OCI-LY3 (cell line): Measurements from ENCODE around the gene GUCY1B1.

ENCODE experiments used
- H2AFZ ChIP-seq: fragments of 200-600, 300-600 bp; shearing (Covaris generic); 2 replicates; pipeline ENCODE4 v1.6.0; 2014; ENCODE audit warnings: antibody characterized with exemption, low read depth, low read length
- H3K27ac ChIP-seq: fragments of 200-600, 300-600 bp; sonication (generic); 2 replicates; pipeline ENCODE4 v1.5.1; 2014; ENCODE audit warnings: mild to moderate bottlenecking, low read length, moderate library complexity, mixed read lengths
- H3K27me3 ChIP-seq: fragments of 200-600, 300-600 bp; sonication (generic); 2 replicates; pipeline ENCODE4 v1.6.1; 2014; ENCODE audit warnings: low read depth, low read length, mixed read lengths
- H3K36me3 ChIP-seq: fragments of 200-600, 300-600 bp; sonication (generic); replicated peaks from 2 replicates; pipeline ENCODE3; 2014; ENCODE audit warnings: low read depth, low read length, mixed read lengths
- H3K4me1 ChIP-seq: fragments of 300-600, 200-600 bp; sonication (generic); 2 replicates; pipeline ENCODE4 v1.6.1; 2014; ENCODE audit warnings: low read length, mixed read lengths
- H3K4me2 ChIP-seq: fragments of 200-600, 300-600 bp; sonication (generic); 2 replicates; pipeline ENCODE4 v1.6.1; 2014; ENCODE audit warnings: low read length, mixed read lengths
- H3K4me3 ChIP-seq: fragments of 300-600, 200-600 bp; sonication (generic); 2 replicates; pipeline ENCODE4 v1.5.1; 2014; ENCODE audit warnings: antibody characterized with exemption, mild to moderate bottlenecking, low read length, moderate library complexity
- H3K79me2 ChIP-seq: fragments of 300-600, 200-600 bp; shearing (Covaris generic); 2 replicates; pipeline ENCODE4 v1.6.1; 2014; ENCODE audit warnings: mild to moderate bottlenecking, low read length, mixed read lengths
- H3K9ac ChIP-seq: fragments of 300-600, 200-600 bp; shearing (Covaris generic); 2 replicates; pipeline ENCODE4 v1.6.0; 2014; ENCODE audit warnings: mild to moderate bottlenecking, low read length, moderate library complexity
- H3K9me3 ChIP-seq: fragments of 200-600, 300-600 bp; shearing (Covaris generic); 2 replicates; pipeline ENCODE4 v1.6.1; 2014; ENCODE audit warnings: low read length, mixed read lengths; ENCODE audit not compliant: insufficient read depth
- H4K20me1 ChIP-seq: fragments of 200-600, 300-600 bp; sonication (generic); 2 replicates; pipeline ENCODE4 v1.6.1; 2016; ENCODE audit warnings: low read length, mixed read lengths; ENCODE audit not compliant: insufficient read depth
- EZH2phosphoT487 ChIP-seq: fragments of 200-600 bp; shearing (Covaris generic); IDR thresholded peaks from 2 replicates; pipeline ENCODE4 v1.6.1; 2018; ENCODE audit warnings: antibody characterized with exemption, mixed run types, low read depth
- TF ChIP-seq, protein P1 (sequence below): fragments of 200-600, 300-600 bp; sonication (generic); IDR thresholded peaks from 2 replicates; pipeline ENCODE4 v1.5.1; 2014; ENCODE audit warnings: antibody characterized with exemption, low read length, low read depth

GUCY1B1 gene

DNA sequence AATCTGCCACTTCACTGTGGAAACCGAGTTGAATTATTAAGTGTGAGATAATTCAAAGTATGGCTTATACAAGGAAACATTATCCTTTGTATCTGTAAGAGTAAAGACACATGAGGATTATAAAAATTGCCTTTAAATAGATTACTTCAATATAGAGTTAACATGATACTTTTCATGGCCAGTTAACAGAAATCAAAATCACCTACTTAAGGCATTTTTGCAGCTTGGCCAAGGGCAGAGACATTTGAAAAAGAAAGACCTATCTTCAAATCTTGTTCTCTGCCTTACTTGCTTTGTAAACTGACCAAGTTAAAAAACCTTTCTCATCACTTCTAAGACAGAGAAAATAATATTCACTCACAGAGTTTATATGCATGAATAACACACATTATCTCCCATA lies 44.9 kb upstream of the GUCY1B1 start:
- no peak overlapping the region for H3K4me2 ChIP-seq
- H2AFZ ChIP-seq, result no peak overlapping the region
- H3K9me3 ChIP-seq, result no peaks in the 10 kb centered on the region
- H3K9ac ChIP-seq, result no peak overlapping the region
- H3K36me3 ChIP-seq, result no peaks in the 10 kb centered on the region
- no peaks in the 10 kb centered on the region for H3K79me2 ChIP-seq
- H3K4me3 ChIP-seq, result no peak overlapping the region
- H3K27ac ChIP-seq, result no peak overlapping the region
- TF ChIP-seq, protein P1, sequence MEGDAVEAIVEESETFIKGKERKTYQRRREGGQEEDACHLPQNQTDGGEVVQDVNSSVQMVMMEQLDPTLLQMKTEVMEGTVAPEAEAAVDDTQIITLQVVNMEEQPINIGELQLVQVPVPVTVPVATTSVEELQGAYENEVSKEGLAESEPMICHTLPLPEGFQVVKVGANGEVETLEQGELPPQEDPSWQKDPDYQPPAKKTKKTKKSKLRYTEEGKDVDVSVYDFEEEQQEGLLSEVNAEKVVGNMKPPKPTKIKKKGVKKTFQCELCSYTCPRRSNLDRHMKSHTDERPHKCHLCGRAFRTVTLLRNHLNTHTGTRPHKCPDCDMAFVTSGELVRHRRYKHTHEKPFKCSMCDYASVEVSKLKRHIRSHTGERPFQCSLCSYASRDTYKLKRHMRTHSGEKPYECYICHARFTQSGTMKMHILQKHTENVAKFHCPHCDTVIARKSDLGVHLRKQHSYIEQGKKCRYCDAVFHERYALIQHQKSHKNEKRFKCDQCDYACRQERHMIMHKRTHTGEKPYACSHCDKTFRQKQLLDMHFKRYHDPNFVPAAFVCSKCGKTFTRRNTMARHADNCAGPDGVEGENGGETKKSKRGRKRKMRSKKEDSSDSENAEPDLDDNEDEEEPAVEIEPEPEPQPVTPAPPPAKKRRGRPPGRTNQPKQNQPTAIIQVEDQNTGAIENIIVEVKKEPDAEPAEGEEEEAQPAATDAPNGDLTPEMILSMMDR, result no peak
- no peak for TF ChIP-seq EZH2phosphoT487
- H3K4me1 ChIP-seq, result no peaks in the 10 kb centered on the region
- no peaks in the 10 kb centered on the region for H3K27me3 ChIP-seq
- no peaks in the 10 kb centered on the region for H4K20me1 ChIP-seq

DNA sequence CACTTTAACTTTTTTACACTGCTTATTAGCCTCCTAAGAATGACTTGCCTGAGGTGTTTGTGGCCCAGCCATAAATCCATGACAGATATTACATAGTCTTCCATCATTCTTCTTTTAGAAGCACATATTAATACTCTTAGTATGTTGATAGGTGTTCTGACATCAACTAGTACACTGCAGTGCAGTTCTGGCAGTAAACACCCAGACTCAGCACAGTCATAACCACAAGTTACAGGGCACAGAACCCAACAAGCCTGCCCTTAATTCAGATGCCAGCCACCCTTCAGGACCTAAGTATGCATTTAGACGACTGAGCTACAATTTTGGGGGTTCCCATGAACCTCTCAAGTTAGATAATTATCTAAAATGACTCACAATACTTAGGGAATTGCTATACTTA lies 36.5 kb upstream of the GUCY1B1 start:
- Histone ChIP-seq H3K27me3 (no peaks in the 10 kb centered on the region), H4K20me1 (no peaks in the 10 kb centered on the region), H3K4me3 (no peak overlapping the region), H3K4me2 (no peak overlapping the region), H3K9me3 (no peaks in the 10 kb centered on the region), H3K9ac (no peak overlapping the region), H3K36me3 (no peaks in the 10 kb centered on the region), H3K4me1 (no peaks in the 10 kb centered on the region), H2AFZ (no peak overlapping the region), H3K27ac (no peak overlapping the region), H3K79me2 (no peaks in the 10 kb centered on the region)
- TF ChIP-seq, protein P1, result no peak
- no peak for TF ChIP-seq EZH2phosphoT487

DNA sequence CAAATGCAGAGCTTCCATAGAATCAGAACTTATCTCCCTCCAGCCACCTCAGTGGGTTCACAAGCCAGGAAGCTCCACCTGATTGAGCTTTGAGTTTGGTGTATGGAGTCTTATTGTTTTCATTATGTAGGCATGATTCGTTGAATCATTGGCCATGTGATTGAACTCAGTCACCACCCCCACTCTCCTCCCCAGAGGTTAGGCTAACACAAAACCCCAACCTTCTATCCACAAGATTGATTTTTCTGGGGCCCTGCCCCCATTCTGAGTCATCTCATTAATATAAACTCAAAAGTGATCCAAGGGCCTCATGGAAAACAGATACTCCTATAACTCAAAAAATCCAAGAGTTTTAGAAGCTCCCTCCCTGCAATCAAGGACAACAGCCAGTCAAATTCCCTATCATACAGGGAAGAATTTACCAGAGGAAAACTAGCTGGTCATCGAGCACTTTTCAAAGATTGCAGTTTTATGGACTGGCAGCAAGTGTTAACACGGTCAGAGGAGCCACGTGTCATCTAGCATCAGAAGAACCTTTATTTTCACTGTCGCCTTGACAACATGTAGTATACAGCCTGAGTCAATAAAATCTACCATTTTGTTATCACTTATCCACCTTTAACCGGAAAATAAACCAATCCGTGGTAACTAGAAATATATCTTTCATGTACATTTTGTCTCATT lies 35.9 kb upstream of the GUCY1B1 start:
- H4K20me1 ChIP-seq, result no peaks in the 10 kb centered on the region
- H3K9ac ChIP-seq, result no peak overlapping the region
- no peaks in the 10 kb centered on the region for H3K9me3 ChIP-seq
- no peak overlapping the region for H2AFZ ChIP-seq
- no peak overlapping the region for H3K4me3 ChIP-seq
- no peak overlapping the region for H3K27ac ChIP-seq
- no peaks in the 10 kb centered on the region for H3K27me3 ChIP-seq
- H3K36me3 ChIP-seq, result no peaks in the 10 kb centered on the region
- no peak for TF ChIP-seq EZH2phosphoT487
- TF ChIP-seq, protein P1, result no peak
- no peak overlapping the region for H3K4me2 ChIP-seq
- H3K79me2 ChIP-seq, result no peaks in the 10 kb centered on the region
- H3K4me1 ChIP-seq, result no peaks in the 10 kb centered on the region

DNA sequence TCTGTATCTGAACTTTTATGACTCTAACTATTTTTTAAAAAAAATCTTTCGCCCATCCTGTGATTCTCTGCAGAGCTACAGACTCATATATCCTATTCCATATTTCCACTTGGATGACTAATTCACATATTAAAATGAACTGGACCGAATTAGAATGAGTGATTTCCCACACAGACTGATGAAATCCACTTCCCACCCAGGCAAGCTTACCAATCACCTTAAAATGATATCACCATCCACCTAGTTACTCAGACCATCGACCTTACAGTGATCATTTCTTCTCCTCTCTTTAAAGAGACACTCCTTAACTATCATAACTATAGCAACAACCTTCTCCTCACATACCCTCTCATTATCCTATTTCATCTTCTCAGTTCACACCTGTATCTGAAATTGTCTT lies 34.1 kb upstream of the GUCY1B1 start:
- Histone ChIP-seq H3K9ac (no peak overlapping the region), H2AFZ (no peak overlapping the region), H3K27ac (no peak overlapping the region), H3K4me2 (no peak overlapping the region), H3K36me3 (no peaks in the 10 kb centered on the region), H3K79me2 (no peaks in the 10 kb centered on the region), H3K4me1 (no peaks in the 10 kb centered on the region), H3K27me3 (no peaks in the 10 kb centered on the region), H3K4me3 (no peak overlapping the region), H4K20me1 (no peaks in the 10 kb centered on the region), H3K9me3 (no peaks in the 10 kb centered on the region)
- no peak for TF ChIP-seq EZH2phosphoT487
- TF ChIP-seq, protein P1, result no peak
